ENCODE measurements around the gene ANO6.
A peak's percentile ranks its signal among the peaks of the same experiment; 100 is the strongest.
"Not testable (repeated sequence)": the region's sequence is repeated elsewhere in the genome, so short reads cannot be mapped to it uniquely, and the experiment has no call there.

ANO6 gene

DNA sequence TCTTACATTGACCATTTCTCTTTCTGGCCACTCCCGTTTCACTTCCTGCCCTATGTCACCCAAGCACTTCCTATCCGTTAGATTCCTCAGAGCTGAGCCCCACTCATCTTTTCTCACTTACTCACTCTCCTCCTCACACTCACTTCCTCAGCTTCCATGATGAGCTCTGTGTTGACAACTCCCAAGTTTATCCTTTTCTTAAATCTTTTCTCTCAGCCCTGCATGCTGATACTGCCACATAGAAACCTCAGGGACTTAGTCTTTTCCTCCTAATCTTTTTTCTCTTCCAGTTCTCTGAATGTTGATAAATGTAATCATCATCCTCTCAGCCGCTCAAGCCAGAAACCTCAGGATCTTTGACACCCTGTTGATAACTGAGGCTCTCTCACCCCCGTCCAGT, 99.6 kb downstream of the ANO6 start:
- peaks cover 9% of the 10 kb centered on the region for H3K4me1 Mint-ChIP-seq (ENCODE audit: low read depth)
- H3K27me3 Mint-ChIP-seq (ENCODE audit: low read depth), result no peaks in the 10 kb centered on the region
- H3K27ac Mint-ChIP-seq, result peak overlapping the region; percentile 49
- peaks cover 6% of the 10 kb centered on the region for H3K9me3 Mint-ChIP-seq
- H3K36me3 Mint-ChIP-seq (ENCODE audit: low read depth), result peaks cover 19% of the 10 kb centered on the region
- H3K4me3 Mint-ChIP-seq, result no peak overlapping the region

- not testable (repeated sequence) for H3K27me3 Mint-ChIP-seq (ENCODE audit: low read depth); H3K27ac Mint-ChIP-seq; H3K9me3 Mint-ChIP-seq; H3K4me1 Mint-ChIP-seq (ENCODE audit: low read depth); H3K4me3 Mint-ChIP-seq
- peaks cover 25% of the 10 kb centered on the region for H3K36me3 Mint-ChIP-seq (ENCODE audit: low read depth)
These were observed 101.4 kb downstream of the ANO6 start for GRCh38 chr12:45317261-45317660.

- H3K27me3 Mint-ChIP-seq (ENCODE audit: low read depth), result no peaks in the 10 kb centered on the region
- no peak overlapping the region for H3K4me3 Mint-ChIP-seq
- H3K4me1 Mint-ChIP-seq (ENCODE audit: low read depth), result no peaks in the 10 kb centered on the region
- H3K9me3 Mint-ChIP-seq, result peaks cover 3% of the 10 kb centered on the region
- H3K27ac Mint-ChIP-seq, result no peak overlapping the region
- peaks cover 15% of the 10 kb centered on the region for H3K36me3 Mint-ChIP-seq (ENCODE audit: low read depth)
These were observed 106.9 kb downstream of the ANO6 start for GRCh38 chr12:45322810-45323209.

DNA sequence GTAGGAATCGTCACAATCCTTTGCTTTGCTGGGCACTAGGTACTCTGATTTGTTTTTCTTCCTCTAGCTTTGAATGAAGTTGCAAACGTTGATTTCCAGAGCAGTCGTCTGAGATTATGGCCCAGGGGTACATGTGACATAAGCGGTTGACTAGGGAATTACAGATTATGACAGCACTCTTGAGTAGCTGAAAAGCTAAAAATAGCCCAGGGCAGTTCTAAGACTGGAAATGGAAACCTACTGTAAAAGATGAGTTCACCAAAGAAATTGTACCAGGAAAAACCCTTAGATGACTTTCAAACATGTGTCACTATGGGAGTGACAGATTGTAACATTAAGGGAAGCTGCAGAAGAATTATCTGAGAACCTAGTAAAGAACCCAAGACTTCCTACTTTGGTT, 108.5 kb downstream of the ANO6 start:
- Mint-ChIP-seq H3K4me1 (ENCODE audit: low read depth) (peaks cover 4% of the 10 kb centered on the region), H3K4me3 (no peak overlapping the region), H3K27ac (no peak overlapping the region), H3K9me3 (peaks cover 3% of the 10 kb centered on the region), H3K36me3 (ENCODE audit: low read depth) (peaks cover 13% of the 10 kb centered on the region), H3K27me3 (ENCODE audit: low read depth) (no peaks in the 10 kb centered on the region)

DNA sequence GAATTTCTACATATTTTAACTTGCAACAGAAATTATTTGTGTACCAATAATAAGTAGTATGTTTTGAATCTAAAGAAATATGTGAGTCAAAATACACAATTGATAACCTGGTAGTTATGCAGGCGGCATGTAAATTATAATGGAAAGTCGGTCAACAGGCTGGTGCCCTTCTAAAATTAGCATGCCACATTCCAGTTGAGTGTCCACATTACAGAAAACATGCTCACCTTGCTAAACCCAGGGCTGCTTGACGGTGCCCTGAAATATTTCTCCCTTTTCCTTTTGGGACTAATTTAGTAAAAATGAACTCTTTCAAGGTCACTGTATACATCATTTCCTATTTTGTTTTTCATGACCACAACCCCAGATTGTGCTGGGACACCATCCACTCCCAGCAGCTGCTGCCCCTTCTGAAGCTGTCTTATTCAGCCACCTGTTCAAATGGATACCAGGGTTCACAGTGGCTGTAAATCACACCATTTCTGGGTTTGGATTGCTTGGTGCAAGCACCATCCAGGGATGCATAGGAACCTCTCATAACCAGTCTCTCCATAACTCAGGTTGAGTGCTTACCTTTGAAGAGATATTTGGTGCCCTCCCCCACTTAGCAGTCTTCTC, 110.6 kb downstream of the ANO6 start:
- peaks cover 4% of the 10 kb centered on the region for H3K4me1 Mint-ChIP-seq (ENCODE audit: low read depth)
- no peak overlapping the region for H3K27ac Mint-ChIP-seq
- H3K36me3 Mint-ChIP-seq (ENCODE audit: low read depth), result peaks cover 5% of the 10 kb centered on the region
- no peaks in the 10 kb centered on the region for H3K9me3 Mint-ChIP-seq
- H3K4me3 Mint-ChIP-seq, result no peak overlapping the region
- H3K27me3 Mint-ChIP-seq (ENCODE audit: low read depth), result no peaks in the 10 kb centered on the region

DNA sequence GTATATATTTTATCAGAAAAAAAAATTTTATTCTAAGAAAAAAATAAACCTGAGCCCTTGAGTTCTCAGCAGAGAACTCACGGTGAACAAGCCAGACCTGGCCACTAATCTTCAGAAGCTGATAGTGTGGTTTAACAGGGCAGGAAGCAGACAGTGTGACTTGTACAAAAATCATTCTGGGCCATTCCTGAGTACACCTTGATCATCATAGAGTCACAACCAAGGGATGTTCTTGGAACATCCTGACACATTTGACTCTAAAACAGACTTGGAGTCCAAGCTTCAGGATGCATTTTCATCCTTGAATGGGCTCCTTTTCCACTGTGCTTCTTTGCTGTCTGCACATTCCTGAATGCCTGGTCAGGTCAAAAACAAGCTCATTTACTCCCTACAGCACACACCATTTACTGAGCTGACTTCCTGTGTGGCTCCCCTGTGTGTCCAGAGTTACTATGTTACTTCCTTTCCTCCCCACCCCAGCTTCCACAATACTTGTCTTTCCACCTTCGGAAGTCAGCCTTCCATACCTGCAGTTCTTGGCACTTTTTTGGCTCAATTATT, 112.0 kb downstream of the ANO6 start:
- peaks cover 4% of the 10 kb centered on the region for H3K4me1 Mint-ChIP-seq (ENCODE audit: low read depth)
- H3K9me3 Mint-ChIP-seq, result no peaks in the 10 kb centered on the region
- H3K27ac Mint-ChIP-seq, result no peak overlapping the region
- peaks cover 6% of the 10 kb centered on the region for H3K36me3 Mint-ChIP-seq (ENCODE audit: low read depth)
- no peak overlapping the region for H3K4me3 Mint-ChIP-seq
- H3K27me3 Mint-ChIP-seq (ENCODE audit: low read depth), result no peaks in the 10 kb centered on the region

GRCh38 chr12:45329238-45329637, 113.3 kb downstream of the ANO6 start:
- no peak overlapping the region for H3K27ac Mint-ChIP-seq
- no peak overlapping the region for H3K4me3 Mint-ChIP-seq
- H3K4me1 Mint-ChIP-seq (ENCODE audit: low read depth), result peaks cover 4% of the 10 kb centered on the region
- peaks cover 4% of the 10 kb centered on the region for H3K36me3 Mint-ChIP-seq (ENCODE audit: low read depth)
- H3K27me3 Mint-ChIP-seq (ENCODE audit: low read depth), result no peaks in the 10 kb centered on the region
- H3K9me3 Mint-ChIP-seq, result no peaks in the 10 kb centered on the region

DNA sequence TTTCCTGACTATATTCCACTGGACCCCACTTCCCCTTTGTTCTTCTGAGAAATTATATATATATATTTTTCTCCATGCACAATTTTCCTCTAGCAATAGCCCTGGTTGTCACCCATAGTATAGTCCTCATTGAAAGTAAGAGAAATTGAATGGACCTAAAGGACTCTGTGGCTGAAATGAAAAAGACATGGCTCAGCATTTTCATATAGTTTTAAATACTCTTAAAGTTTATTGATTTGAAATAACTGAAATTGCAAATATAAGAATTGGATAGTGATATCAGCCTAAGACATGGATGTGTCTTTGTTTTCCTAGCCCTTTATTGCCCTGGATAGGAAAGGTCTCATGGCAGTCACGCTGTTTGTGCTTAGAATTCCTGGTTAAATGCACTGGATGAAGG, 113.8 kb downstream of the ANO6 start:
- H3K4me3 Mint-ChIP-seq, result no peak overlapping the region
- peaks cover 4% of the 10 kb centered on the region for H3K4me1 Mint-ChIP-seq (ENCODE audit: low read depth)
- H3K27ac Mint-ChIP-seq, result no peak overlapping the region
- H3K9me3 Mint-ChIP-seq, result no peaks in the 10 kb centered on the region
- no peaks in the 10 kb centered on the region for H3K27me3 Mint-ChIP-seq (ENCODE audit: low read depth)
- H3K36me3 Mint-ChIP-seq (ENCODE audit: low read depth), result peaks cover 6% of the 10 kb centered on the region

DNA sequence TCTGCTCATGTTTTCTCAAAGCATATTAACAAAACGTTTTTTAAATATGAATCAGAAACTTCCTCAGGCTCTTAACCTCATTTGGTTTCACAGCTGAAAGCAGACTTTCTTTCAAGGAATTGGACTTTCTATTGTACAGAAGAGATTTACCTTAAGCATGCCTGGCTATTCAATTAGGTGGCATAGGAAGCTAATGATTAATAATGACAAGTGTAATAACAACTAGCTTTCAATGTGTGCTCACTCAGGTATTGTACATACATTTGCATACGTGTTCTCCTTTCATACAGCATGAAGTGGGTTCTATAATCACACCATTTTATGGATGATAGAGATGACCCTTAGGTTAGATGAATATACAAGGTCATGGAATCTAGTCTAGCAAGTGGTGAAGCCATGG, 115.7 kb downstream of the ANO6 start:
- Mint-ChIP-seq H3K27ac (no peak overlapping the region), H3K4me1 (ENCODE audit: low read depth) (peaks cover 4% of the 10 kb centered on the region), H3K9me3 (no peaks in the 10 kb centered on the region), H3K36me3 (ENCODE audit: low read depth) (peaks cover 7% of the 10 kb centered on the region), H3K27me3 (ENCODE audit: low read depth) (no peaks in the 10 kb centered on the region), H3K4me3 (no peak overlapping the region)

GRCh38 chr12:45334396-45334795, 118.5 kb downstream of the ANO6 start:
- Mint-ChIP-seq H3K36me3 (ENCODE audit: low read depth) (peaks cover 7% of the 10 kb centered on the region), H3K27ac (no peak overlapping the region), H3K4me1 (ENCODE audit: low read depth) (no peaks in the 10 kb centered on the region), H3K9me3 (no peaks in the 10 kb centered on the region), H3K27me3 (ENCODE audit: low read depth) (no peaks in the 10 kb centered on the region), H3K4me3 (no peak overlapping the region)

DNA sequence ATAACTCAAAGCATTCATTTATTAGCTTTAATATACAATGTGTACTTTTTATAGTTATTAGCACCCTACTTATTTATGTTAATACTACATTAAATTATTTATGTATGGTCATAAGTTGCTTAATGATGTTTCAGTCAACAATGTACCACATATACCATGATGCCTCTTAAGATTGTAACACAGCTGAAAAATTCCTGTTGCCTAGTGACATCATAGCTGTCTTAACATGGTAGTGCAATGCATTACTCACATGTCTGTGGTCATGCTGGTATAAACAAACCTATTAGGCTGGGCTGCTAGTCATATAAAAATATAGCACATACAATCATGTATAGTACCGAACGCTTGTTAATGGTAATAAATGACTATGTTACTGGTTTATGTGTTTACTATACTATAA, 120.4 kb downstream of the ANO6 start:
- no peak overlapping the region for H3K27ac Mint-ChIP-seq
- no peaks in the 10 kb centered on the region for H3K9me3 Mint-ChIP-seq
- H3K27me3 Mint-ChIP-seq (ENCODE audit: low read depth), result no peaks in the 10 kb centered on the region
- H3K4me1 Mint-ChIP-seq (ENCODE audit: low read depth), result no peaks in the 10 kb centered on the region
- peaks cover 7% of the 10 kb centered on the region for H3K36me3 Mint-ChIP-seq (ENCODE audit: low read depth)
- H3K4me3 Mint-ChIP-seq, result no peak overlapping the region

DNA sequence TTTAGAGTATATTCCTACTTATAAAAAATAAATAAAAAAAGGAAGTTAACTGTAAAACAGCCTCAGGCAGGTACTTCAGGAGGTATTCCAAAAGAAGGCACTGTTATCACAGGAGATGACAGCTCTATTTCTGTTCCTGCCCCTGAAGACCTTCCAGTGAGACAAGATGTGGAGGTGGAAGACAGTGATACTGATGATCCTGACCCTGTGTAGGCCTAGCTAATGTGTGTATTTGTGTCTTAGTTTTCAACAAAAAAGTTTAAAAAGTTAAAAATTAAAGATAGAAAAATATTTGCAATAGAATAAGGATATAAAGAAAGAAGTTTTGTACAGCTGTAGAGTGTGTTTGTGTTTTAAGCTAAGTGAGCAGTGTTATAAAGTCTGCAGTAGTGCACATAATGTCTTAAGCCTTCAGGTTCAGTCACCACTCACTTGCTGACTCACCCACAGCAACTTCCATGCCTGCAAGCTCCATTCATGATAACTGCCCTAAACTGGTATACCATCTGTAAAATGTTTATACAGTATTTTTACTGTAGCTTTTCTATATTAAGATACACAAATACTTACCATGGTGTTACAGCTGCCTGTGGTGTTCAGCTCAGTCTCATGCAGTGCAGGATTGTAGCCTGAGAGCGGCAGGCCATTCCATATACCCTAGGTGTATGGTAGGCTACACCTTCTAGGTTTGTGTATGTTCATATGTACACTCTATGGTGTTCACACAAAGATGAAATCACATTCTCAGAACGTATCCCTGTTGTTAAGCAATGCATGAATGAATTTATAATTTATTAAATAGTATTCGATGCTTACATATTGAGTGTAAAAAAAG, 121.1 kb downstream of the ANO6 start:
- Mint-ChIP-seq H3K27me3 (ENCODE audit: low read depth) (no peaks in the 10 kb centered on the region), H3K4me3 (no peak overlapping the region), H3K27ac (no peak overlapping the region), H3K4me1 (ENCODE audit: low read depth) (no peaks in the 10 kb centered on the region), H3K9me3 (no peaks in the 10 kb centered on the region), H3K36me3 (ENCODE audit: low read depth) (peaks cover 6% of the 10 kb centered on the region)

DNA sequence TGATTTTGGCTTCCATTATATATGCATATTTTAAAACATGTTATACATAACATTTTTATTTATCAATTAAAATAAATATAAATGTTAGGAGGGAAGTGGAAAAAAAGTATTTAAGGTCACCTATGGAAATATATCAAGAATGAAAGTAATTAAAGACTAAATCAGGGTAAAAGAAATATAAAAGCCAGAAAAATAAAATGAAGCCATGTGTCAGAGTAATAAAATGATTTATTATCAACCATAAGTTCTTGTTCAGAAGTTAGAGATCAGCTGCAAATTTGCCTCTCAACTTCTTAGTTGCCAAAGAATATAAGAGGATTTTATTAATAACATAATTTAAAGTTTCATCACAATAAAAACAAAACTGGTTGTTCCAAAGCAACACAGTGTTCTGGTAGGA, 121.9 kb downstream of the ANO6 start:
- Mint-ChIP-seq H3K27ac (no peak overlapping the region), H3K27me3 (ENCODE audit: low read depth) (no peaks in the 10 kb centered on the region), H3K9me3 (no peaks in the 10 kb centered on the region), H3K4me1 (ENCODE audit: low read depth) (no peaks in the 10 kb centered on the region), H3K4me3 (no peak overlapping the region), H3K36me3 (ENCODE audit: low read depth) (peaks cover 3% of the 10 kb centered on the region)

DNA sequence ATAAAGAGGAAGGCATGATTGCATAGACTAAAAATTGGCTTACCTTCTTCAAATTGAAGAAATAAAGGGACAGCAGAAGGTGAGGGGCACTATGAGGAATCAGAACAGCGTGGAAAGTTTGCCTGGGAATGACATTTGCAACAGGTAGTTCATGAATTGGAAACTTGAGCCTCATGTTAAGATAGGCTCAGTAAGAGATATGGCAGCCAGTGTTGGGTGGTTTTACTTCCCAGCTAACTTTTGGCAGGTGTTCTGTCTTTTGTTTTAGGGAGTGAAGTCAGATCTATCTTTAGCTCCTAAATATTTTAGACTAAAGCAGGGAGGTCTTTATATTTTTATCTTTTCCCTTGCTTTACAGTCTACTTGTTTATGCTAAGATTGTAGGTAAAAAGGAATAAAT, 122.4 kb downstream of the ANO6 start:
- Mint-ChIP-seq H3K4me1 (ENCODE audit: low read depth) (no peaks in the 10 kb centered on the region), H3K27ac (no peak overlapping the region), H3K27me3 (ENCODE audit: low read depth) (no peaks in the 10 kb centered on the region)

DNA sequence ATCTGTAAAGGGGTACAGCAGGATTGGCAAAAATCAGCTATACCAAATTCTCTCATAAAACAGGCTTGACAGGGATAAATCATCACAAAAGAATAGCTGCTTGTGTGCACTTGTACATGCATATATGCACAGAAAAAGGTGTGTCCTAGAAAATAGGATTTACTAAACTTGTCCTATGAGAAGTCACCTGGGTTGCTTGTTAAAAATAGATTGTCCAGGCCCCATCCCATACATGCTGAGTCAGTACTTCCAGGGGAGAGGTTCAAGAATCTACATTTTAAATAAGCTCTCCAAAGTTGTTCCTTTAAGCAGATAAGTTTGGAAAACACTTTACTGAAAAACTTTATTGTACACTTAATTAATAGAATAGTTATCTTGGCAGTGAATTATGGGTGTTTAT, 123.1 kb downstream of the ANO6 start:
- Mint-ChIP-seq H3K27ac (no peak overlapping the region), H3K4me3 (no peak overlapping the region), H3K4me1 (ENCODE audit: low read depth) (no peaks in the 10 kb centered on the region), H3K36me3 (ENCODE audit: low read depth) (peaks cover 3% of the 10 kb centered on the region), H3K9me3 (no peaks in the 10 kb centered on the region), H3K27me3 (ENCODE audit: low read depth) (no peaks in the 10 kb centered on the region)

More for the DNA sequence above, 122.4 kb downstream of the ANO6 start:
- no peak overlapping the region for H3K4me3 Mint-ChIP-seq
- peaks cover 3% of the 10 kb centered on the region for H3K36me3 Mint-ChIP-seq (ENCODE audit: low read depth)
- no peaks in the 10 kb centered on the region for H3K9me3 Mint-ChIP-seq

Measured in T-helper 1 cell treated with Interleukin-12 subunit alpha and Interleukin-12 subunit beta and Interleukin-4 antibody, amounts not matched to agents 30 μg/mL and 1 μg/mL, for 36 hours (primary cell).